HepG2 (cell line): ENCODE measurements around the gene DNMT3B. TPM values are rescaled to one million over a fixed set of nuclear protein-coding genes. Genes with fewer than 3 reads are reported as not detected.

Source experiments
- AKAP8 ChIP-seq: sonication (generic); formaldehyde crosslinking; IDR thresholded peaks from 2 replicates; pipeline ENCODE4 v1.5.1; 2020; ENCODE audit warnings: mild to moderate bottlenecking, missing genetic modification reagents
- BCL3 ChIP-seq: sonication (generic); formaldehyde crosslinking; IDR thresholded peaks from 2 replicates; pipeline ENCODE4 v1.5.1; 2020; ENCODE audit warnings: mild to moderate bottlenecking, missing genetic modification reagents, moderate library complexity
- CENPT ChIP-seq: sonication (generic); formaldehyde crosslinking; IDR thresholded peaks from 2 replicates; pipeline ENCODE4 v1.8.0; 2022; ENCODE audit warnings: low read depth, mild to moderate bottlenecking, moderate library complexity, missing genetic modification reagents
- ERF ChIP-seq: IDR thresholded peaks from 2 replicates; pipeline ENCODE4 v1.6.1; 2018; ENCODE audit warnings: missing biosample characterization, missing genetic modification reagents
- HDAC1 ChIP-seq: sonication (generic); formaldehyde crosslinking; IDR thresholded peaks from 2 replicates; pipeline ENCODE4 v1.5.1; 2020; ENCODE audit warnings: mild to moderate bottlenecking, missing genetic modification reagents
- HNRNPH1 ChIP-seq: fragments of 200-400 bp; formaldehyde crosslinking; optimal IDR thresholded peaks from 2 replicates; pipeline ENCODE3; 2017; ENCODE audit warnings: mild to moderate bottlenecking, low read depth, low read length
- HNRNPK ChIP-seq: fragments of 200-400 bp; formaldehyde crosslinking; IDR thresholded peaks from 2 replicates; pipeline ENCODE4 v1.6.1; 2018; ENCODE audit warnings: low read length, low read depth, moderate library complexity, mild to moderate bottlenecking; ENCODE audit not compliant: poor library complexity, severe bottlenecking
- MIXL1 ChIP-seq: IDR thresholded peaks from 2 replicates; pipeline ENCODE4 v1.6.1; 2016
- PAF1 ChIP-seq: IDR thresholded peaks from 2 replicates; pipeline ENCODE4 v1.6.1; 2016; ENCODE audit warnings: missing genetic modification reagents, missing compliant biosample characterization
- PITX1 ChIP-seq: sonication (generic); formaldehyde crosslinking; IDR thresholded peaks from 2 replicates; pipeline ENCODE4 v1.5.1; 2020; ENCODE audit warnings: mild to moderate bottlenecking, missing genetic modification reagents
- PLRG1 ChIP-seq: fragments of 450-650 bp; conservative IDR thresholded peaks from 2 replicates; pipeline ENCODE4 v1.6.1; 2016
- RARG ChIP-seq: sonication (generic); formaldehyde crosslinking; IDR thresholded peaks from 2 replicates; pipeline ENCODE4 v1.4.0; 2020; ENCODE audit warnings: low read depth, mild to moderate bottlenecking, missing genetic modification reagents
- UBTF ChIP-seq: sonication (generic); formaldehyde crosslinking; IDR thresholded peaks from 2 replicates; pipeline ENCODE4 v1.4.0; 2020; ENCODE audit warnings: mild to moderate bottlenecking, missing genetic modification reagents
- ZNF205 ChIP-seq: IDR thresholded peaks from 2 replicates; pipeline ENCODE4 v1.6.1; 2018; ENCODE audit warnings: missing biosample characterization, missing genetic modification reagents
- ZNF331 ChIP-seq: sonication (generic); formaldehyde crosslinking; IDR thresholded peaks from 2 replicates; pipeline ENCODE4 v1.4.0; 2020; ENCODE audit warnings: missing genetic modification reagents
- ZNF333 ChIP-seq: sonication (generic); formaldehyde crosslinking; IDR thresholded peaks from 2 replicates; pipeline ENCODE4 v1.4.0; 2020; ENCODE audit warnings: mild to moderate bottlenecking, missing genetic modification reagents, borderline replicate concordance
- ZNF788 ChIP-seq: sonication (generic); formaldehyde crosslinking; IDR thresholded peaks from 2 replicates; pipeline ENCODE4 v1.5.0; 2020; ENCODE audit warnings: mild to moderate bottlenecking, missing genetic modification reagents, borderline replicate concordance
- ZSCAN12 ChIP-seq: sonication (generic); formaldehyde crosslinking; IDR thresholded peaks from 2 replicates; pipeline ENCODE4 v1.9.0; 2021; ENCODE audit warnings: mild to moderate bottlenecking, missing genetic modification reagents
- polyA plus RNA-seq, 8 experiments: library from polyadenylated mRNA; depleted of rRNA in 3 of 8; stranded (reverse) in 7 of 8; unstranded in 1 of 8; fragments of >200 nt; fragmentation: Illumina TruSeq in 4 of 8; extraction: Trizol in 4 of 8; gene quantifications; 2 replicates each; pipeline versions ENCODE4 v1.2.1 to v1.2.3, GENCODE V29; 2011 to 2016; ENCODE audit warnings: low read depth in 4 of 8, missing spikeins in 1 of 8, mixed read lengths in 1 of 8; ENCODE audit not compliant: insufficient read depth in 1 of 8
- total RNA-seq, 5 experiments: library from RNA; depleted of rRNA; stranded (reverse); fragments of >200 nt; fragmentation: Illumina TruSeq; extraction: Trizol; gene quantifications; 2 replicates each; pipeline ENCODE4 v1.2.3, GENCODE V29; 2016; ENCODE audit warnings: low read depth in 1 of 5
- TF ChIP-seq, protein P1 (sequence below), 2 experiments: sonication (generic) in 1 of 2; formaldehyde crosslinking in 1 of 2; IDR thresholded peaks; 2 replicates each; pipeline versions ENCODE4 v1.4.0 to v1.6.1; 2016 to 2020; ENCODE audit warnings: borderline replicate concordance in 1 of 2, low read depth in 1 of 2, mild to moderate bottlenecking in 1 of 2, missing genetic modification reagents in 1 of 2
- TF ChIP-seq, protein P2 (sequence below): sonication (generic); formaldehyde crosslinking; IDR thresholded peaks from 2 replicates; pipeline ENCODE4 v1.4.0; 2020; ENCODE audit warnings: low read depth, mild to moderate bottlenecking, missing genetic modification reagents

The DNMT3B gene
- total and polyA plus RNA-seq, 2 of the 13 experiments (the other 11 are each of a cell fraction or from before 2014, with no cell fraction given) = 3.8 to 13.9 TPM

GRCh38 chr20:32789896-32790750 lies 27.9 kb downstream of the DNMT3B start (continued):
- TF ChIP-seq, protein P1, sequence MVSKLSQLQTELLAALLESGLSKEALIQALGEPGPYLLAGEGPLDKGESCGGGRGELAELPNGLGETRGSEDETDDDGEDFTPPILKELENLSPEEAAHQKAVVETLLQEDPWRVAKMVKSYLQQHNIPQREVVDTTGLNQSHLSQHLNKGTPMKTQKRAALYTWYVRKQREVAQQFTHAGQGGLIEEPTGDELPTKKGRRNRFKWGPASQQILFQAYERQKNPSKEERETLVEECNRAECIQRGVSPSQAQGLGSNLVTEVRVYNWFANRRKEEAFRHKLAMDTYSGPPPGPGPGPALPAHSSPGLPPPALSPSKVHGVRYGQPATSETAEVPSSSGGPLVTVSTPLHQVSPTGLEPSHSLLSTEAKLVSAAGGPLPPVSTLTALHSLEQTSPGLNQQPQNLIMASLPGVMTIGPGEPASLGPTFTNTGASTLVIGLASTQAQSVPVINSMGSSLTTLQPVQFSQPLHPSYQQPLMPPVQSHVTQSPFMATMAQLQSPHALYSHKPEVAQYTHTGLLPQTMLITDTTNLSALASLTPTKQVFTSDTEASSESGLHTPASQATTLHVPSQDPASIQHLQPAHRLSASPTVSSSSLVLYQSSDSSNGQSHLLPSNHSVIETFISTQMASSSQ (IDR thresholded peaks at IDR 0.05; ENCODE audit: low read depth) = no peak
- TF ChIP-seq, protein P1 (CRISPR knock-in tag; IDR thresholded peaks at IDR 0.05; ENCODE audit: borderline replicate concordance) = no peak
- no peak for TF ChIP-seq HNRNPK
- 0 out of 2 replicates have a peak, but pooled peaks have one; percentile 24 for TF ChIP-seq MIXL1 (CRISPR knock-in tag)
- TF ChIP-seq PAF1 (CRISPR knock-in tag) = no peak
- TF ChIP-seq, protein P2, sequence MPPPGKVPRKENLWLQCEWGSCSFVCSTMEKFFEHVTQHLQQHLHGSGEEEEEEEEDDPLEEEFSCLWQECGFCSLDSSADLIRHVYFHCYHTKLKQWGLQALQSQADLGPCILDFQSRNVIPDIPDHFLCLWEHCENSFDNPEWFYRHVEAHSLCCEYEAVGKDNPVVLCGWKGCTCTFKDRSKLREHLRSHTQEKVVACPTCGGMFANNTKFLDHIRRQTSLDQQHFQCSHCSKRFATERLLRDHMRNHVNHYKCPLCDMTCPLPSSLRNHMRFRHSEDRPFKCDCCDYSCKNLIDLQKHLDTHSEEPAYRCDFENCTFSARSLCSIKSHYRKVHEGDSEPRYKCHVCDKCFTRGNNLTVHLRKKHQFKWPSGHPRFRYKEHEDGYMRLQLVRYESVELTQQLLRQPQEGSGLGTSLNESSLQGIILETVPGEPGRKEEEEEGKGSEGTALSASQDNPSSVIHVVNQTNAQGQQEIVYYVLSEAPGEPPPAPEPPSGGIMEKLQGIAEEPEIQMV (CRISPR knock-in tag) = no peak
- TF ChIP-seq BCL3 (CRISPR knock-in tag) = 0 out of 2 replicates have a peak, but pooled peaks have one; percentile 59
- TF ChIP-seq HDAC1 = no peak
- TF ChIP-seq ZNF331 (CRISPR knock-in tag) = no peak; the same call in 1 of the 2 replicates
- TF ChIP-seq AKAP8 (CRISPR knock-in tag) = 0 out of 2 replicates have a peak, but pooled peaks have one; percentile 59
- TF ChIP-seq HNRNPH1 = peak; percentile 30
- no peak for TF ChIP-seq ZNF333 (CRISPR knock-in tag)
- no peak for TF ChIP-seq ZNF205 (CRISPR knock-in tag)
- TF ChIP-seq ZNF788 = 0 out of 2 replicates have a peak, but pooled peaks have one; percentile 34
- no peak for TF ChIP-seq ZSCAN12 (CRISPR knock-in tag)
- no peak for TF ChIP-seq PLRG1
- peak; percentile 57; the same call in 1 of the 2 replicates for TF ChIP-seq PITX1 (CRISPR knock-in tag)
- 0 out of 2 replicates have a peak, but pooled peaks have one; percentile 28 for TF ChIP-seq ERF
- no peak for TF ChIP-seq UBTF (CRISPR knock-in tag)
- no peak for TF ChIP-seq RARG (CRISPR knock-in tag)
- TF ChIP-seq CENPT (CRISPR knock-in tag) = no peak
